C4-2B (cell line): ENCODE data around the gene FHOD1.

ENCODE experiments used
- CTCF ChIP-seq: fragments of 450-650 bp; conservative IDR thresholded peaks from 2 replicates; pipeline ENCODE4 v1.5.1; 2017; ENCODE audit warnings: mild to moderate bottlenecking
- ZFX ChIP-seq: fragments of 450-650 bp; IDR thresholded peaks from 2 replicates; pipeline ENCODE4 v1.6.1; 2017

GRCh38 chr16:67238806-67239470 lies 8.3 kb downstream of the FHOD1 start:
- TF ChIP-seq CTCF: no peak
- no peak for TF ChIP-seq ZFX
